ENCODE results near the gene MAML3. TPM values are rescaled to one million over a fixed set of nuclear protein-coding genes. Genes with fewer than 3 reads are reported as not detected.
A peak's percentile ranks its signal among the peaks of the same experiment; 100 is the strongest.

The MAML3 gene
- total RNA-seq, 1 donor from 2014 or later: 8.1 TPM

GRCh38 chr4:139819082-139819481, 334.9 kb downstream of the MAML3 start:
- H3K36me3 Mint-ChIP-seq (ENCODE audit: low read depth, unreplicated experiment): peaks cover 5% of the 10 kb centered on the region
- H3K4me1 Mint-ChIP-seq (ENCODE audit: low read depth, unreplicated experiment): peaks cover 42% of the 10 kb centered on the region
- Histone ChIP-seq H3K4me1 (ENCODE audit: insufficient read depth, low read length) (peaks cover 25% of the 10 kb centered on the region), H3K9ac (ENCODE audit: low read length) (no peak overlapping the region), H4K20me1 (ENCODE audit: insufficient read depth, low read length) (no peaks in the 10 kb centered on the region), H3K4me2 (ENCODE audit: low read length) (no peak overlapping the region), H3K4me3 (ENCODE audit: insufficient read depth, low read depth, low read length) (no peak overlapping the region), H3K27ac (ENCODE audit: low read depth, low read length) (no peak overlapping the region), H3K79me2 (ENCODE audit: insufficient read depth, low read length) (no peaks in the 10 kb centered on the region), H3K9me3 (ENCODE audit: insufficient read depth, low read depth, low read length) (no peaks in the 10 kb centered on the region), H3K27me3 (ENCODE audit: insufficient read depth, low read length) (no peaks in the 10 kb centered on the region), H3K36me3 (ENCODE audit: insufficient read depth, low read length) (no peaks in the 10 kb centered on the region), H2AFZ (ENCODE audit: low read depth, low read length) (no peak overlapping the region)
- no peak overlapping the region for H3K27ac Mint-ChIP-seq (ENCODE audit: unreplicated experiment)
- no peak for TF ChIP-seq EZH2 (IDR thresholded peaks at IDR 0.05; ENCODE audit: insufficient read depth, low read length)
- TF ChIP-seq CTCF (IDR thresholded peaks at IDR 0.05; ENCODE audit: insufficient read depth, low read depth, low read length): no peak
- no peak overlapping the region for H3K4me3 Mint-ChIP-seq (ENCODE audit: unreplicated experiment)
- H3K9me3 Mint-ChIP-seq (ENCODE audit: unreplicated experiment): no peaks in the 10 kb centered on the region
- FAIRE-seq (no peak), DNase-seq (ENCODE audit: low read depth) (no peak)
- H3K27me3 Mint-ChIP-seq (ENCODE audit: low read depth, unreplicated experiment): no peaks in the 10 kb centered on the region

- H3K27ac ChIP-seq (ENCODE audit: low read depth, low read length): no peak overlapping the region
Observed at GRCh38 chr4:139817657-139818452, 336.1 kb downstream of the MAML3 start.

More at GRCh38 chr4:139817657-139818452, 336.1 kb downstream of the MAML3 start:
- Mint-ChIP-seq H3K9me3 (ENCODE audit: unreplicated experiment) (no peaks in the 10 kb centered on the region), H3K27ac (ENCODE audit: unreplicated experiment) (peak overlapping the region; percentile 79), H3K4me3 (ENCODE audit: unreplicated experiment) (no peak overlapping the region), H3K4me1 (ENCODE audit: low read depth, unreplicated experiment) (peaks cover 46% of the 10 kb centered on the region), H3K36me3 (ENCODE audit: low read depth, unreplicated experiment) (peaks cover 5% of the 10 kb centered on the region), H3K27me3 (ENCODE audit: low read depth, unreplicated experiment) (no peaks in the 10 kb centered on the region)
- Histone ChIP-seq H3K4me1 (ENCODE audit: insufficient read depth, low read length) (peaks cover 25% of the 10 kb centered on the region), H2AFZ (ENCODE audit: low read depth, low read length) (no peak overlapping the region), H3K27me3 (ENCODE audit: insufficient read depth, low read length) (no peaks in the 10 kb centered on the region), H3K9ac (ENCODE audit: low read length) (no peak overlapping the region), H3K4me2 (ENCODE audit: low read length) (no peak overlapping the region), H3K36me3 (ENCODE audit: insufficient read depth, low read length) (no peaks in the 10 kb centered on the region), H4K20me1 (ENCODE audit: insufficient read depth, low read length) (no peaks in the 10 kb centered on the region), H3K79me2 (ENCODE audit: insufficient read depth, low read length) (no peaks in the 10 kb centered on the region), H3K9me3 (ENCODE audit: insufficient read depth, low read depth, low read length) (no peaks in the 10 kb centered on the region), H3K4me3 (ENCODE audit: insufficient read depth, low read depth, low read length) (no peak overlapping the region)
- FAIRE-seq (no peak), DNase-seq (ENCODE audit: low read depth) (no peak)
- TF ChIP-seq CTCF (IDR thresholded peaks at IDR 0.05; ENCODE audit: insufficient read depth, low read depth, low read length) (no peak), EZH2 (IDR thresholded peaks at IDR 0.05; ENCODE audit: insufficient read depth, low read length) (no peak)

All from astrocyte (in vitro differentiated cells and primary cell).